ENCODE results near the gene ROR1.

The ROR1 gene

DNA sequence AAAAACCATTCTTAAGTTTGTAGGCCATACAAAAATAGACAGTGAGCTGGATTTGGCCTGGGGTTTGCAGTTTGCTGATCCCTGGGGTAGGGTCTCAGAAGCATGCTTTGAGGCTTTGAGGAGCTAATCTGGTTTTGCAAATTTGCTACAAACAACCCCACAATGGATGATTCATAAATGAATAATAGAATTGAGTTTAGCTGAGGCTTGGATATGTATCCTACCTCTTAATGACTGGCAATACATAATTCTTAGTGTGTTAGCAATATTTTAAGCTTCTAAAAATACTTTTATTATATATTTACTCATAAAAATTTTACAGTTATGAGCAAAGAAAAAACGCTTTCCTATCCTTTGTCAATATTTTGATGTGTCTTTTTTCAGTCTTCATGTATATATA, 50.6 kb downstream of the ROR1 start:
- TF ChIP-seq TAF1 (IDR thresholded peaks at IDR 0.05; ENCODE audit: borderline replicate concordance, insufficient read depth, low read length) (no peak), POLR2AphosphoS5 (IDR thresholded peaks at IDR 0.05; ENCODE audit: low read depth, low read length) (no peak), SIN3A (IDR thresholded peaks at IDR 0.05; ENCODE audit: borderline replicate concordance, insufficient read depth, low read length) (no peak), FOXP2 (optimal IDR thresholded peaks at IDR 0.05; ENCODE audit: borderline replicate concordance, extremely low read depth, extremely low read length, insufficient read depth) (no peak)
- TF ChIP-seq, protein P1, sequence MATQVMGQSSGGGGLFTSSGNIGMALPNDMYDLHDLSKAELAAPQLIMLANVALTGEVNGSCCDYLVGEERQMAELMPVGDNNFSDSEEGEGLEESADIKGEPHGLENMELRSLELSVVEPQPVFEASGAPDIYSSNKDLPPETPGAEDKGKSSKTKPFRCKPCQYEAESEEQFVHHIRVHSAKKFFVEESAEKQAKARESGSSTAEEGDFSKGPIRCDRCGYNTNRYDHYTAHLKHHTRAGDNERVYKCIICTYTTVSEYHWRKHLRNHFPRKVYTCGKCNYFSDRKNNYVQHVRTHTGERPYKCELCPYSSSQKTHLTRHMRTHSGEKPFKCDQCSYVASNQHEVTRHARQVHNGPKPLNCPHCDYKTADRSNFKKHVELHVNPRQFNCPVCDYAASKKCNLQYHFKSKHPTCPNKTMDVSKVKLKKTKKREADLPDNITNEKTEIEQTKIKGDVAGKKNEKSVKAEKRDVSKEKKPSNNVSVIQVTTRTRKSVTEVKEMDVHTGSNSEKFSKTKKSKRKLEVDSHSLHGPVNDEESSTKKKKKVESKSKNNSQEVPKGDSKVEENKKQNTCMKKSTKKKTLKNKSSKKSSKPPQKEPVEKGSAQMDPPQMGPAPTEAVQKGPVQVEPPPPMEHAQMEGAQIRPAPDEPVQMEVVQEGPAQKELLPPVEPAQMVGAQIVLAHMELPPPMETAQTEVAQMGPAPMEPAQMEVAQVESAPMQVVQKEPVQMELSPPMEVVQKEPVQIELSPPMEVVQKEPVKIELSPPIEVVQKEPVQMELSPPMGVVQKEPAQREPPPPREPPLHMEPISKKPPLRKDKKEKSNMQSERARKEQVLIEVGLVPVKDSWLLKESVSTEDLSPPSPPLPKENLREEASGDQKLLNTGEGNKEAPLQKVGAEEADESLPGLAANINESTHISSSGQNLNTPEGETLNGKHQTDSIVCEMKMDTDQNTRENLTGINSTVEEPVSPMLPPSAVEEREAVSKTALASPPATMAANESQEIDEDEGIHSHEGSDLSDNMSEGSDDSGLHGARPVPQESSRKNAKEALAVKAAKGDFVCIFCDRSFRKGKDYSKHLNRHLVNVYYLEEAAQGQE (IDR thresholded peaks at IDR 0.05; ENCODE audit: insufficient read depth in 1 of 2, low read depth in 2 of 2, low read length in 2 of 2): no peak

DNA sequence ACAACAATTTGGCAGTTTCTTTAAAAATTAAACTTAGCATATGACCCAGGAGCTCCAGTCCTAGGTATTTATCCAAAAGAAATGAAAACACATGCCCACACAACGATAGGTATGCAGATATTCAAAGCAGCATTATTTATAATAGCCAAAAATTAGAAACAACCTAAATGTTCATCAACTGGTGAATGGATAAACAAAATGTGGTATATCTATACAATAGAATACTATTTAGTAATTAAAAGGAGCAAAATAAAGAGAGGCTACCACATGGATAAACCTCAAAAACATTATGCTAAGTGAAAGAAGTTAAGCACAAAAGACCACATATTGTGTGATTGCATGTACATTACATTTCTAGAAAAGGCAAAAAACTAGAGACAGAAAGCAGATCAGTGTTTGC, 51.3 kb downstream of the ROR1 start:
- no peak for TF ChIP-seq POLR2AphosphoS5 (IDR thresholded peaks at IDR 0.05; ENCODE audit: low read depth, low read length)
- TF ChIP-seq SIN3A (IDR thresholded peaks at IDR 0.05; ENCODE audit: borderline replicate concordance, insufficient read depth, low read length): no peak

DNA sequence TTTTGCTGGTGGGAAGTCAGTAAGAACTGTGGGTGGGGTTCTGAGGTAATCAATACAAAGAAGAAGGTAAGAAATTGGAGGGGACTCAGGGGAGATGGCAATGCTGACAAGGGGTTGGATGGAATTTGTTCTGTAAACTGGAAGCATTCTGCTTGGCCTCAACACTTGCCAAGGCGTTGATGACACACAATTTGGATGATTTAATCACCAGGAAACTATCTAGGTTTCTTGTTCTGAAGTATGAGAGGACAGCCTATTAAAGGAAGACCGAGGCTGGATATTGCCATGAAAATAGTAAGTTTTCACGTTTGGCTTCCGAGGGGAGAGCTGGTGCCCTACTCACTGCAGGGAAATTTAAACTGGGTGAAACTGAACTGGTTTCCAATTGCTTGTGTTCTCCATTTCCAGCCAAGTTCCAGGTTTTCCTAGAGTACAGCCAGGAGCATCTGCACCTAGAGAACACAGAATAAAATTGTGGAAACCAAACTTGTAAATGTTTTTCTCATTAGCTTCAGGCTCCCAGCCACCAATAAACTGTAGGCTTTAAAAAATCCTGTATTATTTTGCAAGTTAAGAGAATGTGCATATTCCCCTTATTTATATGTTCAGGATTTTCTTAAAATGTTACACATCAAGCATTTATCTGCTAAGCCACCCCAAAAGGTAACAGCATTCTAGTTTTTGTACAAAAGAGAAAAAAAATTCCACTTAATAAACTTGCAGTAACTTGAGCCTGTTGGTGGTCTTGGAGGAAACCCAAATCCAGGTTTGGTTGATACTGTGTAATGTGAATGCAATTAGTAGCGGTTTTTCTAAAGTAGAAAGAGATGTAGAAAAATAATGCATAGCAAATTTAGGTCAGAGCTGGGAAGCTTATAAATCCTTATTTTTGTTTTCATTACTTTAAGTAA, 53.8 kb downstream of the ROR1 start:
- TF ChIP-seq POLR2AphosphoS5 (IDR thresholded peaks at IDR 0.05; ENCODE audit: low read depth, low read length) (no peak), FOXP2 (optimal IDR thresholded peaks at IDR 0.05; ENCODE audit: borderline replicate concordance, extremely low read depth, extremely low read length, insufficient read depth) (no peak), TAF1 (IDR thresholded peaks at IDR 0.05; ENCODE audit: borderline replicate concordance, insufficient read depth, low read length) (no peak), SIN3A (IDR thresholded peaks at IDR 0.05; ENCODE audit: borderline replicate concordance, insufficient read depth, low read length) (no peak)
- TF ChIP-seq, protein P1 (IDR thresholded peaks at IDR 0.05; ENCODE audit: insufficient read depth in 1 of 2, low read depth in 2 of 2, low read length in 2 of 2): no peak

DNA sequence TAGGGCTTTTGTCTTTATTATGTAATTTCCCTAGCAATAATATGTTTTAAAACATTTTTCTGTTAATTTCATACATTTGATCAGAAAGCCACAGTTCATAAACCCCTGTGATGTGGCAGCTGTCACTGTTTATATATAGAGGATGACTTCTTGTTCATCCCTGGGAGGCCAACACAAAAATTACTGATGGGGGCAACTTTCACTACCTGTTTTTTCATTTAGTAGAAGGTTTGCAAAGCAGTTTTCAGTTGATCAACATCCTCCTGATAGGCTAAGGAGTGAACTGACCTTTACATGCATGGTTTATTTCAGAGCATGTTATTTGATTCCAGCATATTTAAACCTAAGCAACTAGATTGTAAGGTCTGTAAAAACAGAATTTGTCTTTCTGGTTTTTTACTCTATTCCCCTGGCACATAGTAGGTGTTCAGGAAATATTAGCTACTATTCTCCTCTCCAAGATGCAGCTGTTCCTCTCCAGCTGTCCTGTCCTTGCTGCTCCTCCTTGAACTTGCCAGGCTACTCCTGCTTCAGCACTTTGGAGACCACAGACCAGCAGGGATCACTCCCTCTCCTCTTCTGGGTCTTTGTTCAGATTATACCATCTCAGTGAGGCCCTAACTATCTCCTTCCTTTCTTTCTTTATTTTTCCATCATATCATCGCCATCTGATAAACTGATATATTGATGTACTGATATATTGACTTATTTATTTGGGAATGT, 54.7 kb downstream of the ROR1 start:
- TF ChIP-seq FOXP2 (optimal IDR thresholded peaks at IDR 0.05; ENCODE audit: borderline replicate concordance, extremely low read depth, extremely low read length, insufficient read depth) (no peak), SIN3A (IDR thresholded peaks at IDR 0.05; ENCODE audit: borderline replicate concordance, insufficient read depth, low read length) (no peak)

DNA sequence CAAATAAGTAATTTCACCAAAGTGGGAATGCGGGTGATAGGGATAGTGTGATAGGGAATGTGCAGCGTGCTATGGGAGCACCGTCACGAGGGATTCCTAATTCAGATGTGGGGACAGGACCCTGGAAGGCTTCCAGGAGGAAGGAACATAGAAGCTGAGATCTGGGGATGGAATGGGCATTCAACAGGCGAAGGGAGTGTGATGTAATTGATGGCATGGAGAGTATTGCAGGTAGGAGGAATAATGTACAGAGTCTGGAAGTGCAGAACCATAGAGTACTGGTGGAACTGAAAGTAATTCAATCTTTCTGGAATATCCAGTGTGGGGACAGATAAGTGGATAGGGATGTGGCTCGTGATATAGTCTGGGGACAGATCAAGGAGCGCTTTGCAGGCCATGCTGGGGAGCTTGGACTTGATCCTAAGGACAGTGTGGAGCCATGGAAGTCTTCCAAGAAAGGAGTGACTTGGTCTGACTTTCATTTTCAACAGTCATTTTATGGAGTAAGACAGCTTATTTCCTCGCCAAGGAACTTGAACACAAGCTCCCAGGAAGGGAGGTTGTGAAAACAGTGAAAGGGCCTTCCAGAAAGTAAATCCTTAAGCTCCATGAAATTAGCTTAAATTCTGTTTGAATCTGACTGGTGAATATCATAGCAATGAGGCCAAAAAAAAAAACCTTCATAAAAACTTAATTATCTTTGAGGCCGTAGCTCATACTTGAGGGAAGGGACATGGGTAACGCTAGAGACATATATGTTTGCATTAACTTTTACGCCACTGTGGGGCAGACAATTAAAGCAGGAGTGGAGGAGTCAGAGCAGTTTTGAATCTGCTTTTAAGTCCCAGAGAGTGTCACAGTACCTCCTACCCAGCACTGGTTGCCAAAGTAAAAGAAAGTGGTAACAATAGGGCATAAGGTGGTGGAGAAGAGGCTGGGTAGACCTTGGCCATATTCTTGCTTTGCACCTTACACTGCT, 55.8 kb downstream of the ROR1 start:
- no peak for TF ChIP-seq SIN3A (IDR thresholded peaks at IDR 0.05; ENCODE audit: borderline replicate concordance, insufficient read depth, low read length)
- no peak for TF ChIP-seq FOXP2 (optimal IDR thresholded peaks at IDR 0.05; ENCODE audit: borderline replicate concordance, extremely low read depth, extremely low read length, insufficient read depth)
- no peak for TF ChIP-seq POLR2AphosphoS5 (IDR thresholded peaks at IDR 0.05; ENCODE audit: low read depth, low read length)
- TF ChIP-seq, protein P1 (IDR thresholded peaks at IDR 0.05; ENCODE audit: insufficient read depth in 1 of 2, low read depth in 2 of 2, low read length in 2 of 2): no peak
- TF ChIP-seq TAF1 (IDR thresholded peaks at IDR 0.05; ENCODE audit: borderline replicate concordance, insufficient read depth, low read length): no peak
